Activated B cell treated with CpG ODN at 0.5 μM for 24 hours (primary cell): Measurements from ENCODE around the gene TNFSF9. TPM values are rescaled to one million over a fixed set of nuclear protein-coding genes. Genes with fewer than 3 reads are reported as not detected.
A peak's percentile ranks its signal among the peaks of the same experiment; 100 is the strongest.

Experiments
- ATAC-seq: fragments of 200-7000 bp; cut with Tn5 transposase; one replicate; pipeline ENCODE4 v1.10.0; 2021; ENCODE audit warnings: low read depth, mild to moderate bottlenecking, moderate library complexity
- CTCF ChIA-PET: fragments of 350-600 bp; sonication (Branson Sonifier 250); formaldehyde crosslinking; loops from one replicate; lab custom pipeline; 2021; ENCODE audit warnings: antibody characterized with exemption; lab: Charles Lee
- POLR2A ChIA-PET: fragments of 350-600 bp; sonication (Branson Sonifier 250); formaldehyde crosslinking; loops from one replicate; lab custom pipeline; 2021; ENCODE audit warnings: antibody characterized with exemption; lab: Charles Lee
- DNase-seq: peaks from one replicate; pipeline ENCODE4 v3.0.0; 2022
- H3K27ac Mint-ChIP-seq: one replicate; pipeline ENCODE4 v1.8.0; 2020; ENCODE audit warnings: mixed read lengths
- H3K27me3 Mint-ChIP-seq: one replicate; pipeline ENCODE4 v1.8.0; 2021; ENCODE audit warnings: mixed read lengths
- H3K36me3 Mint-ChIP-seq: one replicate; pipeline ENCODE4 v1.8.0; 2021; ENCODE audit warnings: low read depth, mixed read lengths
- H3K4me1 Mint-ChIP-seq: one replicate; pipeline ENCODE4 v1.8.0; 2021; ENCODE audit warnings: mixed read lengths
- H3K4me3 Mint-ChIP-seq: one replicate; pipeline ENCODE4 v1.8.0; 2020; ENCODE audit warnings: mild to moderate bottlenecking, mixed read lengths
- H3K9me3 Mint-ChIP-seq: one replicate; pipeline ENCODE4 v1.8.0; 2020; ENCODE audit warnings: mixed read lengths
- intact Hi-C: fragments of 100-400 bp; cut with micrococcal nuclease; formaldehyde crosslinking; loops from one replicate; pipeline ENCODE4 v1.15.1; 2024
- total RNA-seq: library from RNA; stranded (reverse); gene quantifications from 2 replicates; pipeline ENCODE4 v1.2.3, GENCODE V29; 2022
- TF ChIP-seq, protein P1 (sequence below): fragments of 200-600 bp; IDR thresholded peaks from one replicate; pipeline ENCODE4 v1.8.0; 2022; ENCODE audit warnings: antibody characterized with exemption, mild to moderate bottlenecking

The TNFSF9 gene, protein sequence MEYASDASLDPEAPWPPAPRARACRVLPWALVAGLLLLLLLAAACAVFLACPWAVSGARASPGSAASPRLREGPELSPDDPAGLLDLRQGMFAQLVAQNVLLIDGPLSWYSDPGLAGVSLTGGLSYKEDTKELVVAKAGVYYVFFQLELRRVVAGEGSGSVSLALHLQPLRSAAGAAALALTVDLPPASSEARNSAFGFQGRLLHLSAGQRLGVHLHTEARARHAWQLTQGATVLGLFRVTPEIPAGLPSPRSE
- total RNA-seq = 6.0 and 7.1 TPM in 2 replicates

DNA sequence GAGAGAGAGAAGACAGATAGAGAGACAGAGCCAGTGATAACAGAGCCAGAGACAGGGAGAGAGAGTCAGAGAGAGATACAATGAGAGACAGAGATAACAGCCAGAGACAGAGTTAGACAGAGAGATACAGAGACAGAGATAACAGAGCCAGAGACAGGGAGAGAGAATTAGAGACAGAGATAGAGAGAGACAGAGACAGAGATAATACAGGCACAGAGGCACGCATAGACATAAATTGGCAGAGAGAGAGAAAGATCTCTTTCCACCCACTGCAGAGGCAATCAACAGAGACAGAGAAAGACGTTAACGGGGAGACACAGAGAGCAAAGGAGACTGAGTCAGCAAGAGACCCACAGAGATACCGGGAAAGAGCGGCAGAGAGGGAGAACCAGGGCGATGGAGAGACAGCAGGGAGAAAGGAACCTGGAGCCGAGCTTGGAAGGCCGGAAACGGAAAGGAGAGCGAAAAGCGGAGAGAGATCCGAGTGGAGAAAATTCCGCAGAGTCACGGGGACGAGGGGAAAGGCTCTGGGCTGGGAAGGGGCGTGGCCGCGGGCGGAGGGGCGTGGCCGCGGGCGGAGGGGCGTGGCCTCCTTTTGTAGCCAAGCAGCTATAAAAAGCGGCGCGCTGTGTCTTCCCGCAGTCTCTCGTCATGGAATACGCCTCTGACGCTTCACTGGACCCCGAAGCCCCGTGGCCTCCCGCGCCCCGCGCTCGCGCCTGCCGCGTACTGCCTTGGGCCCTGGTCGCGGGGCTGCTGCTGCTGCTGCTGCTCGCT, at the start of gene TNFSF9:
TNFSF9 (plus strand) TSS at position 641 of the 777 bp plus-strand sequence; CDS start at position 652, 11 bp downstream.
- ATAC-seq (peak; percentile 29), DNase-seq (peak; percentile 86)
- intact Hi-C loops = loop anchor here (1.0 kb wide), 1 partner anchor 8 kb away; no protein-coding TSS in a partner anchor
- Mint-ChIP-seq H3K27me3 (peaks cover 9% of the 10 kb centered on the region), H3K4me1 (peaks cover 64% of the 10 kb centered on the region), H3K9me3 (no peaks in the 10 kb centered on the region), H3K36me3 (peaks cover 11% of the 10 kb centered on the region), H3K27ac (peak within 1 kb of the TSS; percentile 72), H3K4me3 (peak within 1 kb of the TSS; percentile 78)
- TF ChIP-seq, protein P1, sequence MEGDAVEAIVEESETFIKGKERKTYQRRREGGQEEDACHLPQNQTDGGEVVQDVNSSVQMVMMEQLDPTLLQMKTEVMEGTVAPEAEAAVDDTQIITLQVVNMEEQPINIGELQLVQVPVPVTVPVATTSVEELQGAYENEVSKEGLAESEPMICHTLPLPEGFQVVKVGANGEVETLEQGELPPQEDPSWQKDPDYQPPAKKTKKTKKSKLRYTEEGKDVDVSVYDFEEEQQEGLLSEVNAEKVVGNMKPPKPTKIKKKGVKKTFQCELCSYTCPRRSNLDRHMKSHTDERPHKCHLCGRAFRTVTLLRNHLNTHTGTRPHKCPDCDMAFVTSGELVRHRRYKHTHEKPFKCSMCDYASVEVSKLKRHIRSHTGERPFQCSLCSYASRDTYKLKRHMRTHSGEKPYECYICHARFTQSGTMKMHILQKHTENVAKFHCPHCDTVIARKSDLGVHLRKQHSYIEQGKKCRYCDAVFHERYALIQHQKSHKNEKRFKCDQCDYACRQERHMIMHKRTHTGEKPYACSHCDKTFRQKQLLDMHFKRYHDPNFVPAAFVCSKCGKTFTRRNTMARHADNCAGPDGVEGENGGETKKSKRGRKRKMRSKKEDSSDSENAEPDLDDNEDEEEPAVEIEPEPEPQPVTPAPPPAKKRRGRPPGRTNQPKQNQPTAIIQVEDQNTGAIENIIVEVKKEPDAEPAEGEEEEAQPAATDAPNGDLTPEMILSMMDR = no peak
- POLR2A ChIA-PET = interaction anchor here (0.6 to 3.1 kb wide), 13 partner anchors 8 to 680 kb away, joined by 3 to 36 read pairs (median 5); partner anchors contain the start of genes ALKBH7 and VAV1
- CTCF ChIA-PET = interaction anchor here (1.3 kb wide), 1 partner anchor 14 kb away, joined by 5 read pairs; no protein-coding TSS in a partner anchor

DNA sequence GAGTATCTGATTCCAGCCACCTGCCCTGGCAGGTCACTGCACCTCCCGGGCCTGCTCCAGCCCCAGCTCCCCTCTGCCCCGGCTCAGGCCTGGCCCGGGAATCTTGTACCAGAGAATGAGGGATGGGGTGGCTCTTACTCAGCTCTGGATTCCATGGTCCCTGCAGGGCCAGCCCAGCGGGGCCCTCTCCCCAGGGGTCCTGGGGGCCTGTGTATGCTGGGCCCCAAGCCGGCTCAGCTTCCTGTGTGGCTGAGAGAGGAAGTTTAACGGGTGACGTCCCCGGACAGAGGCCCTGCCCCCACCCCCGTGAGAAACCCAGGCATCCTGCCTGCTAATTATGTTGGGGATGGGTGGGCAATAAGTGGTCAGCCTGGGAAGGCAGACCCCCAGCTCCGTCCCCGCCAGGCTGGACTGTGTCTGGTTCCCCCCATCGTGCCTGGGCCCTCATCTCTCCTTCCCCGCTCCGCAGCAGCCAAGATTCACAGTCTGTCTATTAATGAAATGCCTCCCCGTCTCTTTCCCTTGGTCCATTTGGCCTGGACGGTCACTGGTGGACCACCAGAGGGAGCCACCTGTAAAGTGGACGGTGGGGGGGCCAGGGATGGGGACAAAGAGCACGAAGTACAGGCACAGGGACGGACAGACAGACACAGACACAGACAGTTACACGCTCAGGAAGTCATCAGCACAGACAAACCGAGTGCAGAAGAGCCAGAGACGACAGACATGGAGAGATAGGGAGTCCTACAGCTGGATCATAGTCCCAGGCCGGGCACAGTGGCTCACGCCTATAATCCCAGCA, 49.1 kb upstream of the TNFSF9 start, which contains the start of gene DENND1C:
DENND1C (minus strand) TSS at position 247 of the 802 bp plus-strand sequence; CDS start at position 155, 92 bp downstream.
- TF ChIP-seq, protein P1 = no peak
- no peaks in the 10 kb centered on the region for H3K27me3 Mint-ChIP-seq
- POLR2A ChIA-PET = interaction anchor here (0.6 to 2.6 kb wide), 24 partner anchors 8 to 382 kb away, joined by 3 to 25 read pairs (median 4); partner anchors contain the start of genes ALKBH7, CLPP, GTF2F1 and KHSRP
- H3K9me3 Mint-ChIP-seq = no peaks in the 10 kb centered on the region
- peak; percentile 67 for DNase-seq
- peaks cover 10% of the 10 kb centered on the region for H3K36me3 Mint-ChIP-seq
- peak within 1 kb of the TSS; percentile 89 for H3K27ac Mint-ChIP-seq
- peak within 1 kb of the TSS; percentile 91 for H3K4me3 Mint-ChIP-seq
- peak; percentile 97 for ATAC-seq
- CTCF ChIA-PET = interaction anchor here (0.8 to 2.0 kb wide), 4 partner anchors 10 to 152 kb away, joined by 3 to 9 read pairs (median 4); partner anchors contain the start of genes CRB3 and SLC25A23
- intact Hi-C loops = loop anchor here (1.0 to 2.0 kb wide), 3 partner anchors 21 to 56 kb away; no protein-coding TSS in a partner anchor
- peaks cover 29% of the 10 kb centered on the region for H3K4me1 Mint-ChIP-seq

DNA sequence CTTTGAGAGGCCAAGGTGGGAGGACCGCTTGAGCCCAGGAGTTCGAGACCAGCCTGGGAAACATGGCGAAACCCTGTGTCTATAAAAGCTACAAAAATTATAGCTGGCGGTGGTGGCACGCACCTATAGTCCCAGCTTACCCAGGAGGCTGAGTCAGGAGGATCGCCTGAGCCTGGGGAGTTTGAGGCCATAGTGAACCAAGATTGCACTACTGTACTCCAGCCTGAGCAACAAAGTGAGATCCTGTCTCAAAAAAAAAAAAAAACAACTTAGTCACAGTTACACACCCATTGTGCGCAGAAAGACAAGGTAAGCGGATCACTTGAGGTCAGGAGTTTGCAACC, 48.5 kb upstream of the TNFSF9 start:
- intact Hi-C loops = loop anchor here (2.0 kb wide), 1 partner anchor 22 kb away; no protein-coding TSS in a partner anchor
- POLR2A ChIA-PET = interaction anchor here (0.6 to 2.6 kb wide), 8 partner anchors 9 to 381 kb away, joined by 4 to 18 read pairs (median 8); partner anchors contain the start of gene KHSRP
- H3K27me3 Mint-ChIP-seq = no peaks in the 10 kb centered on the region

DNA sequence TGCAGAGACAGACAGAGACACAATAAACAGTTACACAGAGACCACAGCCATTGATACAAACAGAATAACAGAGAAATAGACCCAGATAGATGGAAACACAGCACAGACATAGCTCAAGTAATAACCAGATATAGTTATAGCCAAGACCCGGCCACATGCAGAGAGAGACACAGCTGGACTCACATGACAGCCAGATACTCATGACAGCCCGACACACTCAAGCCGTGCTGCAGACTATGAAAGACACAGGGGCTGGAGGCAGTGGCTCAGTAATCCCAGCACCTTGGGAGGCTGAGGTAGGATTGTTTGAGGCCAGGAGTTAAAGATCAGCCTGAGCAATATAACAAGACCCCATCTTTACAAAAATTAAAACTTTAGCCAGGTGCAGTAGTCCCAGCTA, 47.6 kb upstream of the TNFSF9 start:
- H3K9me3 Mint-ChIP-seq = no peaks in the 10 kb centered on the region
- H3K4me1 Mint-ChIP-seq = peaks cover 29% of the 10 kb centered on the region
- no peak for ATAC-seq
- TF ChIP-seq, protein P1 = no peak
- H3K36me3 Mint-ChIP-seq = peaks cover 6% of the 10 kb centered on the region
- no peaks in the 10 kb centered on the region for H3K27me3 Mint-ChIP-seq
- no peak overlapping the region for H3K27ac Mint-ChIP-seq
- POLR2A ChIA-PET = interaction anchor here (0.7 to 2.6 kb wide), 2 partner anchors 59 to 131 kb away, joined by 3 to 16 read pairs; partner anchors contain the start of gene KHSRP
- CTCF ChIA-PET = no interaction called here
- DNase-seq = no peak
- intact Hi-C loops = loop anchor here (2.0 kb wide), 1 partner anchor 22 kb away; no protein-coding TSS in a partner anchor
- H3K4me3 Mint-ChIP-seq = no peak overlapping the region

More for the DNA sequence above, 48.5 kb upstream of the TNFSF9 start:
- peaks cover 29% of the 10 kb centered on the region for H3K4me1 Mint-ChIP-seq
- no peaks in the 10 kb centered on the region for H3K9me3 Mint-ChIP-seq
- H3K27ac Mint-ChIP-seq = peak overlapping the region; percentile 89
- CTCF ChIA-PET = interaction anchor here (2.0 kb wide), 1 partner anchor 151 kb away, joined by 9 read pairs; no protein-coding TSS in a partner anchor
- DNase-seq = no peak
- peak overlapping the region; percentile 91 for H3K4me3 Mint-ChIP-seq
- TF ChIP-seq, protein P1 = no peak
- ATAC-seq = no peak
- peaks cover 8% of the 10 kb centered on the region for H3K36me3 Mint-ChIP-seq
